Measurements from ENCODE around the gene NSMF. TPM values are rescaled to one million over a fixed set of nuclear protein-coding genes. Genes with fewer than 3 reads are reported as not detected.

NSMF gene
- polyA plus RNA-seq, 1 of the 3 experiments (the other 2 are of a cell fraction): 58.8 TPM

DNA sequence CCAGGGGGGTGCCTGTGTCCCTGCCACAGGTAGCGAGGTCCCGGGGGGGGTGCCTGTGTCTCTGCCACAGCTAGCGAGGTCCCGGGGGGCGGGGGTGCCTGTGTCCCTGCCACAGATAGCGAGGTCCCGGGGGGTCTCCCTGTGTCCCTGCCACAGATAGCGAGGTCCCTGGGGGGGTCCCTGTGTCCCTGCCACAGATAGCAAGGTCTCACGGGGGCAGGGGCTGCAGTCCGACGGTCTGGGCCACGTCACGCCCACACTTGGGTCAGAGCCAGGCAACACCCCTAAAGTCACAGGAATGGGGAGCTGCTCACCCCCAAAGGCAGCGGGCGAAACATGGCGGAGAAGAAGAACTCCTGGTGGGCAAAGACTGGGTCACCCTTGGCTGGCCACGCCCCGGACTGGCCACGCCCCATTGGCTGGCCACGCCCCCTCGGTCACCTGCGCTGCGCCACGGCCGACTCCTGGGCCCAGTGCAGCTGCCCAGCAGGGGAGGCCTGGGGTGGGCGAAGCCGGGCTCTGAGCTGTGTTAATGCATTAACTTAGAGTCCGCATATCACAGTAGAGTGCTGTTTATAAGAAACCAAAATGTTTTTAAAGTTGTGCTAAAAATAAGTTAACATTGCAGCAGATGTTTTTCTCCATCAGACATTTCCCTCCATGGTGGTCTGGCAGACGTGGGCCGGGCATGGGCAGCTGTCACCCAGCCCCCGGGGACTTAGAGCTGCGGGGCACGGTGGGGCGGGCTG, 29.0 kb downstream of the NSMF start (continued):
- TF ChIP-seq, protein P1, sequence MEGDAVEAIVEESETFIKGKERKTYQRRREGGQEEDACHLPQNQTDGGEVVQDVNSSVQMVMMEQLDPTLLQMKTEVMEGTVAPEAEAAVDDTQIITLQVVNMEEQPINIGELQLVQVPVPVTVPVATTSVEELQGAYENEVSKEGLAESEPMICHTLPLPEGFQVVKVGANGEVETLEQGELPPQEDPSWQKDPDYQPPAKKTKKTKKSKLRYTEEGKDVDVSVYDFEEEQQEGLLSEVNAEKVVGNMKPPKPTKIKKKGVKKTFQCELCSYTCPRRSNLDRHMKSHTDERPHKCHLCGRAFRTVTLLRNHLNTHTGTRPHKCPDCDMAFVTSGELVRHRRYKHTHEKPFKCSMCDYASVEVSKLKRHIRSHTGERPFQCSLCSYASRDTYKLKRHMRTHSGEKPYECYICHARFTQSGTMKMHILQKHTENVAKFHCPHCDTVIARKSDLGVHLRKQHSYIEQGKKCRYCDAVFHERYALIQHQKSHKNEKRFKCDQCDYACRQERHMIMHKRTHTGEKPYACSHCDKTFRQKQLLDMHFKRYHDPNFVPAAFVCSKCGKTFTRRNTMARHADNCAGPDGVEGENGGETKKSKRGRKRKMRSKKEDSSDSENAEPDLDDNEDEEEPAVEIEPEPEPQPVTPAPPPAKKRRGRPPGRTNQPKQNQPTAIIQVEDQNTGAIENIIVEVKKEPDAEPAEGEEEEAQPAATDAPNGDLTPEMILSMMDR (IDR thresholded peaks at IDR 0.05): no peak
- TF ChIP-seq MXI1 (IDR thresholded peaks at IDR 0.05; ENCODE audit: low read depth, low read length) (no peak), ELF1 (IDR thresholded peaks at IDR 0.05) (no peak), JUND (IDR thresholded peaks at IDR 0.05) (no peak), RCOR1 (IDR thresholded peaks at IDR 0.05; ENCODE audit: low read length) (no peak), MEF2A (IDR thresholded peaks at IDR 0.05; ENCODE audit: borderline replicate concordance, low read depth) (no peak), RAD21 (IDR thresholded peaks at IDR 0.05; ENCODE audit: low read length) (no peak), EP300 (IDR thresholded peaks at IDR 0.05; ENCODE audit: borderline replicate concordance in 1 of 2, low read depth in 1 of 2, low read length in 1 of 2) (no peak), FOXJ3 (CRISPR knock-in tag; IDR thresholded peaks at IDR 0.05) (no peak), NRF1 (IDR thresholded peaks at IDR 0.05; ENCODE audit: low read depth, low read length) (no peak)
- TF ChIP-seq, protein P2, sequence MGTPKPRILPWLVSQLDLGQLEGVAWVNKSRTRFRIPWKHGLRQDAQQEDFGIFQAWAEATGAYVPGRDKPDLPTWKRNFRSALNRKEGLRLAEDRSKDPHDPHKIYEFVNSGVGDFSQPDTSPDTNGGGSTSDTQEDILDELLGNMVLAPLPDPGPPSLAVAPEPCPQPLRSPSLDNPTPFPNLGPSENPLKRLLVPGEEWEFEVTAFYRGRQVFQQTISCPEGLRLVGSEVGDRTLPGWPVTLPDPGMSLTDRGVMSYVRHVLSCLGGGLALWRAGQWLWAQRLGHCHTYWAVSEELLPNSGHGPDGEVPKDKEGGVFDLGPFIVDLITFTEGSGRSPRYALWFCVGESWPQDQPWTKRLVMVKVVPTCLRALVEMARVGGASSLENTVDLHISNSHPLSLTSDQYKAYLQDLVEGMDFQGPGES (IDR thresholded peaks at IDR 0.05; ENCODE audit: low read depth, low read length): no peak

DNA sequence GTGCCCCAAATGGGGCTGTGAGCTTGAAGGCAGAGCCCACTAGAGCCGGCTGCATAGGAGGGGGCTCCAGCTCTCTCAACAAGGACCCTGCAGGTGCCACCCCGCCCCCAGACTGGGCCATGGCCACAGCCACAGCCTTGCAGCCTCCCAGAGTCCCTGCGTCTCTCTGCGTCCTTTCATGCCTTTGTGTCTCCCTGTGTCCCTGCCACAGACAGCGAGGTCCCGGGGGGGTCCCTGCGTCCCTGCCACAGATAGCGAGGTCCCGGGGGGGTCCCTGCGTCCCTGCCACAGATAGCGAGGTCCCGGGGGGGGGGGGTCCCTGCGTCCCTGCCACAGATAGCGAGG, 29.6 kb downstream of the NSMF start:
- H3K27me3 ChIP-seq (ENCODE audit: insufficient read depth): no peaks in the 10 kb centered on the region
- H3K9me2 ChIP-seq: no peaks in the 10 kb centered on the region
- H3K4me3 ChIP-seq (ENCODE audit: low read depth in 2 of 2, low read length in 1 of 2): no peak overlapping the region
- H3F3A ChIP-seq (replicated peaks; ENCODE audit: insufficient read depth): peaks cover 3% of the 10 kb centered on the region
- H3K79me2 ChIP-seq (ENCODE audit: insufficient read depth): no peaks in the 10 kb centered on the region
- no peak overlapping the region for H3K4me2 ChIP-seq
- peaks cover 0 to 18% of the 10 kb centered on the region in 2 experiments; a peak in 1 of 4 replicates for H3K4me1 ChIP-seq (ENCODE audit: control insufficient read depth in 1 of 2, insufficient read depth in 2 of 2, low read depth in 1 of 2, low read length in 1 of 2)
- H3K36me3 ChIP-seq (replicated peaks in 1 of 2; ENCODE audit: control insufficient read depth in 1 of 2, insufficient read depth in 2 of 2, low read length in 1 of 2): no peaks in the 10 kb centered on the region
- H4K20me1 ChIP-seq (ENCODE audit: insufficient read depth): no peaks in the 10 kb centered on the region
- CTCF ChIA-PET: interaction anchor here (1.0 to 7.0 kb wide), 3 partner anchors 15 to 127 kb away, joined by 3 to 25 read pairs (median 3); partner anchors contain the start of gene NRARP
- H2AFZ ChIP-seq (ENCODE audit: low read depth): no peak overlapping the region
- no peak overlapping the region for H3K9ac ChIP-seq
- WGBS (ENCODE audit: low lambda C conversion rate): 80% methylated on average over 1 of the region's 14 CpGs
- no peak overlapping the region for H3K27ac ChIP-seq (ENCODE audit: low read depth in 2 of 2, low read length in 1 of 2)
- no peaks in the 10 kb centered on the region for H3K9me3 ChIP-seq
- DNase-seq: no peak
- POLR2A ChIA-PET: interaction anchor here (0.6 kb wide), 1 partner anchor 16 kb away, joined by 3 read pairs; no protein-coding TSS in a partner anchor
- TF ChIP-seq, protein P3, sequence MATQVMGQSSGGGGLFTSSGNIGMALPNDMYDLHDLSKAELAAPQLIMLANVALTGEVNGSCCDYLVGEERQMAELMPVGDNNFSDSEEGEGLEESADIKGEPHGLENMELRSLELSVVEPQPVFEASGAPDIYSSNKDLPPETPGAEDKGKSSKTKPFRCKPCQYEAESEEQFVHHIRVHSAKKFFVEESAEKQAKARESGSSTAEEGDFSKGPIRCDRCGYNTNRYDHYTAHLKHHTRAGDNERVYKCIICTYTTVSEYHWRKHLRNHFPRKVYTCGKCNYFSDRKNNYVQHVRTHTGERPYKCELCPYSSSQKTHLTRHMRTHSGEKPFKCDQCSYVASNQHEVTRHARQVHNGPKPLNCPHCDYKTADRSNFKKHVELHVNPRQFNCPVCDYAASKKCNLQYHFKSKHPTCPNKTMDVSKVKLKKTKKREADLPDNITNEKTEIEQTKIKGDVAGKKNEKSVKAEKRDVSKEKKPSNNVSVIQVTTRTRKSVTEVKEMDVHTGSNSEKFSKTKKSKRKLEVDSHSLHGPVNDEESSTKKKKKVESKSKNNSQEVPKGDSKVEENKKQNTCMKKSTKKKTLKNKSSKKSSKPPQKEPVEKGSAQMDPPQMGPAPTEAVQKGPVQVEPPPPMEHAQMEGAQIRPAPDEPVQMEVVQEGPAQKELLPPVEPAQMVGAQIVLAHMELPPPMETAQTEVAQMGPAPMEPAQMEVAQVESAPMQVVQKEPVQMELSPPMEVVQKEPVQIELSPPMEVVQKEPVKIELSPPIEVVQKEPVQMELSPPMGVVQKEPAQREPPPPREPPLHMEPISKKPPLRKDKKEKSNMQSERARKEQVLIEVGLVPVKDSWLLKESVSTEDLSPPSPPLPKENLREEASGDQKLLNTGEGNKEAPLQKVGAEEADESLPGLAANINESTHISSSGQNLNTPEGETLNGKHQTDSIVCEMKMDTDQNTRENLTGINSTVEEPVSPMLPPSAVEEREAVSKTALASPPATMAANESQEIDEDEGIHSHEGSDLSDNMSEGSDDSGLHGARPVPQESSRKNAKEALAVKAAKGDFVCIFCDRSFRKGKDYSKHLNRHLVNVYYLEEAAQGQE (IDR thresholded peaks at IDR 0.05; ENCODE audit: low read depth, low read length): no peak
- TF ChIP-seq RXRA (IDR thresholded peaks at IDR 0.05; ENCODE audit: borderline replicate concordance, low read depth) (no peak), GATA2 (CRISPR knock-in tag; IDR thresholded peaks at IDR 0.05) (no peak), CHD2 (IDR thresholded peaks at IDR 0.05; ENCODE audit: low read length, partially characterized antibody) (no peak), FOXM1 (IDR thresholded peaks at IDR 0.05; ENCODE audit: low read depth) (no peak), MAX (IDR thresholded peaks at IDR 0.05; ENCODE audit: low read depth) (no peak), USF2 (IDR thresholded peaks at IDR 0.05; ENCODE audit: borderline replicate concordance, low read depth, low read length) (no peak), NFIC (IDR thresholded peaks at IDR 0.05; ENCODE audit: borderline replicate concordance) (no peak), SIN3A (IDR thresholded peaks at IDR 0.05; ENCODE audit: borderline replicate concordance, low read depth, low read length) (no peak), TEAD4 (IDR thresholded peaks at IDR 0.05; ENCODE audit: borderline replicate concordance, insufficient read depth) (no peak), ELF1 (IDR thresholded peaks at IDR 0.05) (no peak), FOSL2 (IDR thresholded peaks at IDR 0.05; ENCODE audit: borderline replicate concordance, low read depth) (no peak), EP300 (IDR thresholded peaks at IDR 0.05; ENCODE audit: borderline replicate concordance in 1 of 2, low read depth in 1 of 2, low read length in 1 of 2) (no peak)
- TF ChIP-seq, protein P4, sequence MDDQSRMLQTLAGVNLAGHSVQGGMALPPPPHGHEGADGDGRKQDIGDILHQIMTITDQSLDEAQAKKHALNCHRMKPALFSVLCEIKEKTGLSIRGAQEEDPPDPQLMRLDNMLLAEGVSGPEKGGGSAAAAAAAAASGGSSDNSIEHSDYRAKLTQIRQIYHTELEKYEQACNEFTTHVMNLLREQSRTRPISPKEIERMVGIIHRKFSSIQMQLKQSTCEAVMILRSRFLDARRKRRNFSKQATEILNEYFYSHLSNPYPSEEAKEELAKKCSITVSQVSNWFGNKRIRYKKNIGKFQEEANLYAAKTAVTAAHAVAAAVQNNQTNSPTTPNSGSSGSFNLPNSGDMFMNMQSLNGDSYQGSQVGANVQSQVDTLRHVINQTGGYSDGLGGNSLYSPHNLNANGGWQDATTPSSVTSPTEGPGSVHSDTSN (IDR thresholded peaks at IDR 0.05): no peak
